Activated CD8-positive, alpha-beta memory T cell treated with anti-CD3 and anti-CD28 coated beads for 36 hours (primary cell): ENCODE measurements around the gene LSM10. TPM values are rescaled to one million over a fixed set of nuclear protein-coding genes. Genes with fewer than 3 reads are reported as not detected.

Source experiments
- CTCF ChIA-PET: fragments of 350-600 bp; sonication (Branson Sonifier 250); formaldehyde crosslinking; loops from one replicate; lab custom pipeline; 2021; ENCODE audit warnings: antibody characterized with exemption; lab: Charles Lee
- POLR2A ChIA-PET: fragments of 350-600 bp; sonication (Branson Sonifier 250); formaldehyde crosslinking; loops from one replicate; lab custom pipeline; 2021; ENCODE audit warnings: antibody characterized with exemption; lab: Charles Lee
- total RNA-seq, 2 experiments: library from RNA; stranded (reverse); gene quantifications; one replicate each; pipeline ENCODE4 v1.2.3, GENCODE V29; 2021

Gene LSM10
- total RNA-seq, 2 experiments from 2014 or later, result 75.7 to 81.0 TPM

- CTCF ChIA-PET, result no interaction called here
Observed at GRCh38 chr1:36415661-36416326, 18.1 kb upstream of the LSM10 start.

GRCh38 chr1:36414384-36414783 lies 16.7 kb upstream of the LSM10 start:
- POLR2A ChIA-PET, result no interaction called here

More at GRCh38 chr1:36415661-36416326, 18.1 kb upstream of the LSM10 start:
- POLR2A ChIA-PET, result no interaction called here

GRCh38 chr1:36411674-36412648 lies 14.3 kb upstream of the LSM10 start:
- CTCF ChIA-PET, result interaction anchor here (0.6 to 1.4 kb wide), 9 partner anchors 9 to 122 kb away, joined by 3 to 4 read pairs (median 3); partner anchors contain the start of gene LSM10
- POLR2A ChIA-PET, result interaction anchor here (0.7 to 1.1 kb wide), 2 partner anchors 11 to 14 kb away, joined by 4 read pairs; partner anchors contain the start of gene LSM10

More at GRCh38 chr1:36414384-36414783, 16.7 kb upstream of the LSM10 start:
- CTCF ChIA-PET, result no interaction called here

DNA sequence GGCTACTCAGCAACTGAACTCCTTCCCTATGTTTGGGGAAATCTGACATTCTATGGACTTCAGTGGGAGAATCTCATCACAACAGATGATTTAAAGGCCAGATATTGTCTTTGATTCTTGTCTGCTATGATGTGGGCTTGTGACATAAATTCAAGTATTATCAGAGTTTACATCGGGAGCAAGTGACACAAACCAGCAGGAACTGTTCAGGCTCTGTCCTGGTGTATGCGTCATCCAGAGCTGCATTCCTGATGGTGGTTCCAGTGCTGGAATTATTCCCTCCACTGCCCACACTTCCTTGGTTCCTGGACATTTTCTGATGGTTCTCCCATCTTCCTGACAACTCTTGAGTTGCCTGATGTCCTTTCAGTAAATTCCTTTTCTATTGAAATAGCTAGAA lies 10.8 kb upstream of the LSM10 start:
- ChIA-PET POLR2A (interaction anchor here (0.7 kb wide), 1 partner anchor 36 kb away, joined by 4 read pairs; no protein-coding TSS in a partner anchor), CTCF (no interaction called here)

- POLR2A ChIA-PET, result no interaction called here
Observed at GRCh38 chr1:36406440-36406839, 8.7 kb upstream of the LSM10 start.

DNA sequence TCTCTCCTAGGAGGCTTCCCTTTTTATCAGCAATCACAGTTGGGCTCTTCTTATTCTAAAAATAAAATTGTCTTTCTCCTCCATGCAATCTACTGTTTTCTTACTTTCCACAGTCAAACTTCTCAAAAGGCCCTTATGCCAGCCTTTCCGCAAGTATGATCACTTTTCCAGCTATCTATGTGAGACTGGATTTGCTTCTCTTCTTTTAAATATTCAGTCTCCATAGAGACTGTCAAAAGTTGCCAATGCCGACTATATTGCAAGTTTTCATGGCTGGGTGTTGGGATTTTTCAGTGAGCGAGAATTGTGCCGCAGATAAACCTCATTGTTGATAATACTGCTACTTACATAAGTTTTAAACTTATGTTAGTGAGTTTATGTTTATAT lies 4.8 kb upstream of the LSM10 start:
- ChIA-PET CTCF (interaction anchor here (1.1 kb wide), 1 partner anchor 10 kb away, joined by 3 read pairs; no protein-coding TSS in a partner anchor), POLR2A (interaction anchor here (0.6 kb wide), 1 partner anchor 1051 kb away, joined by 3 read pairs; no protein-coding TSS in a partner anchor)

More at GRCh38 chr1:36406440-36406839, 8.7 kb upstream of the LSM10 start:
- CTCF ChIA-PET, result interaction anchor here (0.6 kb wide), 1 partner anchor 1090 kb away, joined by 3 read pairs; no protein-coding TSS in a partner anchor

DNA sequence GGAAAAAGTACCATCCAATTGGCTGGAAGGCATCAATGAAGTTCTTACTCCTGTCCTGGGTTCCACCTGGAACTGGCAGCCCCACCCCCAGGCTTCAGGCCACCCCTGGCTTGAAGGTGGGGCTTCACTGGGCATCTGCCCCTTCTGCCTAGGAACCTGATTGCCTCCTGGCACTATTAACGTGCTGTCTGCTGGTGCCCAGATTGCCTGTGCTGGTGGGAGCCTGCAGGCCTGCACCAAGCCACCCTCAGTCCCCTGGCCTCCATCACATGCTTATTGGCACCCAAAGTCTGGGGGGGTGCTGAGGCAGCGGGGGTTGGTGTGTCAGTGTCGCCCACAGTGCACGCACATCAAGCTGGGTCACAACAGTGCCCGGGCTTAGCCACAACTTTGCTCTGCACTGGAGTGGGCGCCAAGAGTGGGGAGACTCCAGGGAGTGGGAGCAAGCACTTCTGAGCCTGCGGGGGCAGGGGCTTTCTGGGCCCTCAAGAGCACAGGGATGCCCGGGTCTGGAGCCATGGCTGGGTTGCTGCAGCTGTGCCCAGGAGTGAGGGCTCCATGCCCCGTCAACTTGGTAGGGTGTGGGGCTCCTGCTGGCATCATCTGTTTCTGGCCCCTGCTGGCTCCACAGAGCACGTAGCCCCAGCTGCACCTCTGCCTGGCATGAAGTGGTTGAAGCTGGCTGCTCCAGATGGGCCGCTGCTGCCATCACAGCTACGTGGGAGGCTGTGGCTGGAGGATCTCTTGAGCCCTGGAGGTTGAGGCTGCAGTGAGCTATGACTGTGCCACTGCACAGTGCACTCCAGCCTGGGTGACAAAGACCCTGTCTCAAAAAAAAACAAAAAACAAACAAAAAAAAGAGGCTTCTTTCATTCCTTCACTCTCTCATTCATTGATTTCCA lies 4.1 kb upstream of the LSM10 start:
- ChIA-PET POLR2A (interaction anchor here (0.6 to 6.1 kb wide), 2 partner anchors 15 to 1052 kb away, joined by 3 to 104 read pairs; partner anchors contain the start of gene STK40), CTCF (interaction anchor here (1.1 to 1.6 kb wide), 5 partner anchors 10 to 303 kb away, joined by 3 to 5 read pairs (median 3); no protein-coding TSS in a partner anchor)

DNA sequence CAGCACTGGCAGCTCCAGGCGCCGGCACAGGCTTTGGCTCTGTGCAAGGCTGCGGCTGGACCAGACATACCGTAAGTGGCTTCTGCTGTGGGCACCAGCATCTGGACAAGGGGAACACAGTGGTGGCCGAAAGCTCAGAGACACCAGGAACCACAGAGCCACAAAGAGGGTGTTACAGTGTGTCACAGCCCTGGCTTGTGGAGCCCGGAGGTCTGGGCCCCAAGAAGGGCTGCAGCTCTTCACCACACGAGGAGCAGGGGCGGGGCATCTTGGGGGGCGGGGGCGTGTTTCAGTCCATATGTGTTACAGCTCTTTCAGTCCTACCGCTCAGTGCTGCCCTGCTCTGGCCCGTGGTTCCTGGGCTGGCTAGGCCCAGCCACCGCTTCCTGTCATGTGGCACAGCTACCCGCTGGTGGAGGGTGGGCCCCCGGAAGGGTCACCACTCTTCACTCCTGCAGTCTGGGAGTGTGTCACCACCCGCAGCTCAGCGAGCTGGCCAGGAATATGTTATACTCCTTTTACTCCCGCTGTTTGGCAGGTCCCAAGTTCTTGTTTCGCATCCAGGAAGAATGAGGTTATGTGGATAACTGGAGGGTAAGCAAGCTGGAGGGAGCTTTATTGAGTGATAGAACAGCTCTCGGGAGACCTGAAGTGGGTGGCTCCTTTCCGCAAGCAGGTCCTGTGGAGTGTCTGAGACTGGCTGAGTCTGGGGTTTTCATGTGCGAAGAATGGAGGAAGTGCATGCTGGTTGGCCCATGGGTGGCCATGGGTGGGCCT lies 3.3 kb upstream of the LSM10 start:
- POLR2A ChIA-PET, result interaction anchor here (1.0 to 6.1 kb wide), 3 partner anchors 11 to 94 kb away, joined by 4 to 104 read pairs (median 4); partner anchors contain the start of genes SH3D21 and STK40
- CTCF ChIA-PET, result interaction anchor here (0.6 to 1.6 kb wide), 8 partner anchors 11 to 302 kb away, joined by 3 to 5 read pairs (median 3); no protein-coding TSS in a partner anchor

DNA sequence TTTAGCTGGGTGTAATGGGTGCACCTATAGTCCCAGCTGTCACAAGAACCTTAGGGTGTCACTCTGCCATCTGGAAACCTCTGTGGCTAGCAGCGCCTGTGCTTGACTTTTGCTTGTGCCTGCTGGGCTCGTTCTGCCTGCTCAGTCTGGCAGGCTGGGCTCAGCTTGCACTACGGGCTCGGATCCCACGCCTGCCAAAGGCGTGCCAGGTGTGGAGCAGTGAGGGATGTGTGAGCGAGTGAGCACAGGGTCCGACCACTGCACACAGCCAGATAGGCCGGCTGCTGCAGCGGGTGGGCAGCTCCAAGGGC lies 2.8 kb upstream of the LSM10 start:
- POLR2A ChIA-PET, result interaction anchor here (0.7 to 6.1 kb wide), 4 partner anchors 12 to 94 kb away, joined by 3 to 104 read pairs (median 4); partner anchors contain the start of genes SH3D21 and STK40
- CTCF ChIA-PET, result interaction anchor here (0.8 to 1.6 kb wide), 7 partner anchors 11 to 302 kb away, joined by 3 to 5 read pairs (median 3); no protein-coding TSS in a partner anchor

DNA sequence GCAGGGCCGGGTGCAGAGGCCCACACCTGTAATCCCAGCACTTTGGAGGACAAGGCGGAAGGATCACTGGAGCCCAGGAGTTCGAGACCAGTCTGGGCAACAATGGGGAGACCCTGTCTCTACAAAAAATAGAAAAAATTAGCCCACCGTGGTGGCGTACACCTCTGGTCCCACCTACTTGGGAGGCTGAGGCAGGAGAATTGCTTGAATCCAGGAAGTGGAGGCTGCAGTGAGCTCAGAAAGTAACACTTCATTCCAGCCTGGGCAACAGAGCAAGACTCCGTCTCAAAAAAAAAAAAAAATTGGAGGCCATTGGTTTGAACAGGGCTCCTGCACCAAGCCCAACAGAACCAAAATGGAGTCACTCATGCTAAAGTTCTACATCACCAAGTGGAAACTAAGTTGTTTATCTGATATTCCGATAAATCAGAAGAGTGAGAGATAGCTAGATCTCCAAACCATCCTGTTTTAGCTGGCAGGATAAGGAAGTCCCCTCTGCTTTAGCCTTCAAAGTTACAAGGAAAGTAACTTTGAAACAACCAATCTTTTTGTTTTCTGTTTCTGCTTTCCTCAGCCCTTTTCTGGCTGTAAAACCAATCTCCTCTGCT lies 766 bp upstream of the LSM10 start:
- ChIA-PET POLR2A (interaction anchor here (0.6 to 6.1 kb wide), 4 partner anchors 12 to 1062 kb away, joined by 3 to 104 read pairs (median 4); partner anchors contain the start of gene STK40), CTCF (interaction anchor here (0.7 to 3.2 kb wide), 6 partner anchors 10 to 210 kb away, joined by 3 to 16 read pairs (median 4); no protein-coding TSS in a partner anchor)

- POLR2A ChIA-PET, result interaction anchor here (0.6 to 6.1 kb wide), 5 partner anchors 10 to 1578 kb away, joined by 3 to 104 read pairs (median 6); partner anchors contain the start of genes SH3D21, STK40 and THRAP3
- CTCF ChIA-PET, result interaction anchor here (0.7 to 3.2 kb wide), 6 partner anchors 9 to 247 kb away, joined by 3 to 16 read pairs (median 4); no protein-coding TSS in a partner anchor
Observed at GRCh38 chr1:36397083-36397377, 678 bp downstream of the LSM10 start.

- ChIA-PET POLR2A (interaction anchor here (0.6 to 6.1 kb wide), 6 partner anchors 10 to 1644 kb away, joined by 3 to 104 read pairs (median 4); partner anchors contain the start of genes SH3D21 and STK40), CTCF (interaction anchor here (1.0 to 3.2 kb wide), 2 partner anchors 9 to 54 kb away, joined by 4 to 16 read pairs; no protein-coding TSS in a partner anchor)
Observed at GRCh38 chr1:36396359-36396758, 1.3 kb downstream of the LSM10 start.

DNA sequence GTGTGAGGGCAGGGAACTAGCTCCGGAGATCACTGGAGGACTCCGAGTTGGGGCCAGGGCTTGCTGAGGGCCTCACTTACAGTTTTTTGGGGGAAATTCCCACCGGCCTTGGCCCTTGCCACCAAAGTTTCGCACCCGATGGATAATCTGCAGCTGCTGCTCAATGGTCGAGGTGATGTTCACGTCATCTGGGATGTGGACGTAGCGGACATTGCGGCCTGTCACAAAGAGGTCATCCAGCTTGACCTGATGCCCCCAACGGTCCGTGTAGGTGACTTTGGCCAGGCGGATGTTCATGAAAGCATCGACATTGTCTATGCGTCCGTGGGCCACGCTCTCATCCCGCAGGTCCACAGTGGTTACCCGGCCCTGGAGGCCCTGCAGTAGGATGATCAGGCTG lies 4.0 kb downstream of the LSM10 start:
- POLR2A ChIA-PET, result interaction anchor here (0.6 kb wide), 1 partner anchor 1269 kb away, joined by 5 read pairs; no protein-coding TSS in a partner anchor

GRCh38 chr1:36392836-36393235 lies 4.9 kb downstream of the LSM10 start:
- CTCF ChIA-PET, result no interaction called here

More for the DNA sequence above, 4.0 kb downstream of the LSM10 start:
- CTCF ChIA-PET, result no interaction called here

GRCh38 chr1:36391271-36391670 lies 6.4 kb downstream of the LSM10 start:
- ChIA-PET CTCF (interaction anchor here (0.6 to 1.3 kb wide), 2 partner anchors 68 to 109 kb away, joined by 3 to 4 read pairs; partner anchors contain the start of gene EVA1B), POLR2A (no interaction called here)

More at GRCh38 chr1:36392836-36393235, 4.9 kb downstream of the LSM10 start:
- POLR2A ChIA-PET, result interaction anchor here (0.6 kb wide), 1 partner anchor 1268 kb away, joined by 5 read pairs; no protein-coding TSS in a partner anchor

DNA sequence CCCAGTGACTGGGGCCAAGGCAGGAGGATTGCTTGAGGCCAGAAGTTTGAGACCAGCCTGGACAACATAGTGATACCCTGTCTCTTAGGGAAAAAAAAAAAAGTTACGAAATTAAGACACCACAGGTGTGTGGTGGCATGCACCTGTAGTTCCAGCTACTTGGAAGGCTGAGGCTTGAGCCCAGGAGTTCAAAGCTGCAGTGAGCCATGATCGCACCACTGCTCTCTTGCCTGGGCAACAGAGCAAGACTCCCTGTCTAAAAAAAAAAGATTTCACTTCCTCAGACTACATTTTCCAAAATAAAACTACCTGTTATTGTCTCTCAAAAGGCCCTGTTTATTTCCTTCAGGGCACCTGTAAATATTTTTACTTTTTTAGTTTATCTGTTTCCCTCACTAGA lies 7.3 kb downstream of the LSM10 start:
- CTCF ChIA-PET, result interaction anchor here (1.3 to 1.6 kb wide), 2 partner anchors 11 to 67 kb away, joined by 4 to 5 read pairs; partner anchors contain the start of gene EVA1B
- POLR2A ChIA-PET, result no interaction called here
